ENCODE results near the gene RET.
A peak's percentile ranks its signal among the peaks of the same experiment; 100 is the strongest.
"Not testable (repeated sequence)": the region's sequence is repeated elsewhere in the genome, so short reads cannot be mapped to it uniquely, and the experiment has no call there.

RET gene

GRCh38 chr10:43135064-43135463 lies 58.2 kb downstream of the RET start:
- Histone ChIP-seq H3K27me3 (ENCODE audit: control insufficient read depth, insufficient read depth, low read length) (no peaks in the 10 kb centered on the region), H3K9ac (ENCODE audit: low read length) (no peak overlapping the region), H3K36me3 (ENCODE audit: control insufficient read depth, insufficient read depth, low read length) (no peaks in the 10 kb centered on the region), H3K27ac (ENCODE audit: low read depth, low read length) (no peak overlapping the region), H3K4me1 (ENCODE audit: control insufficient read depth, insufficient read depth, low read length) (no peaks in the 10 kb centered on the region), H3K4me3 (ENCODE audit: low read length) (no peak overlapping the region)

- no peaks in the 10 kb centered on the region for H3K4me1 ChIP-seq (ENCODE audit: control insufficient read depth, insufficient read depth, low read length)
- no peak overlapping the region for H3K4me3 ChIP-seq (ENCODE audit: low read length)
- H3K9ac ChIP-seq (ENCODE audit: low read length): no peak overlapping the region
- no peaks in the 10 kb centered on the region for H3K36me3 ChIP-seq (ENCODE audit: control insufficient read depth, insufficient read depth, low read length)
- no peak overlapping the region for H3K27ac ChIP-seq (ENCODE audit: low read depth, low read length)
- no peaks in the 10 kb centered on the region for H3K27me3 ChIP-seq (ENCODE audit: control insufficient read depth, insufficient read depth, low read length)
Observed at GRCh38 chr10:43135656-43136055, 58.8 kb downstream of the RET start.

- Histone ChIP-seq H3K36me3 (ENCODE audit: control insufficient read depth, insufficient read depth, low read length) (no peaks in the 10 kb centered on the region), H3K27me3 (ENCODE audit: control insufficient read depth, insufficient read depth, low read length) (no peaks in the 10 kb centered on the region), H3K4me3 (ENCODE audit: low read length) (no peak overlapping the region), H3K4me1 (ENCODE audit: control insufficient read depth, insufficient read depth, low read length) (no peaks in the 10 kb centered on the region), H3K27ac (ENCODE audit: low read depth, low read length) (no peak overlapping the region), H3K9ac (ENCODE audit: low read length) (no peak overlapping the region)
Observed at GRCh38 chr10:43136432-43136831, 59.6 kb downstream of the RET start.

- H3K4me1 ChIP-seq (ENCODE audit: control insufficient read depth, insufficient read depth, low read length): no peaks in the 10 kb centered on the region
- no peaks in the 10 kb centered on the region for H3K27me3 ChIP-seq (ENCODE audit: control insufficient read depth, insufficient read depth, low read length)
- peak overlapping the region; percentile 97 for H3K27ac ChIP-seq (ENCODE audit: low read depth, low read length)
- H3K36me3 ChIP-seq (ENCODE audit: control insufficient read depth, insufficient read depth, low read length): no peaks in the 10 kb centered on the region
- H3K9ac ChIP-seq (ENCODE audit: low read length): peak overlapping the region; percentile 58
- H3K4me3 ChIP-seq (ENCODE audit: low read length): peak overlapping the region; percentile 96
Observed at GRCh38 chr10:43136995-43137716, 60.3 kb downstream of the RET start.

GRCh38 chr10:43137717-43138020 lies 60.8 kb downstream of the RET start:
- H3K4me1 ChIP-seq (ENCODE audit: control insufficient read depth, insufficient read depth, low read length): no peaks in the 10 kb centered on the region

GRCh38 chr10:43138021-43138756 lies 61.3 kb downstream of the RET start, which contains the start of gene CSGALNACT2:
Gene CSGALNACT2 (plus strand): TSS chr10:43138445. CDS start chr10:43155150, 16,705 bp downstream.
- H3K27ac ChIP-seq (ENCODE audit: low read depth, low read length): peak within 1 kb of the TSS; percentile 97

More at GRCh38 chr10:43137717-43138020, 60.8 kb downstream of the RET start:
- no peaks in the 10 kb centered on the region for H3K36me3 ChIP-seq (ENCODE audit: control insufficient read depth, insufficient read depth, low read length)
- H3K27me3 ChIP-seq (ENCODE audit: control insufficient read depth, insufficient read depth, low read length): no peaks in the 10 kb centered on the region
- peak overlapping the region; percentile 97 for H3K27ac ChIP-seq (ENCODE audit: low read depth, low read length)
- peak overlapping the region; percentile 96 for H3K4me3 ChIP-seq (ENCODE audit: low read length)
- peak overlapping the region; percentile 96 for H3K9ac ChIP-seq (ENCODE audit: low read length)

GRCh38 chr10:43138757-43139241 lies 61.9 kb downstream of the RET start:
- Histone ChIP-seq H3K36me3 (ENCODE audit: control insufficient read depth, insufficient read depth, low read length) (no peaks in the 10 kb centered on the region), H3K4me1 (ENCODE audit: control insufficient read depth, insufficient read depth, low read length) (no peaks in the 10 kb centered on the region), H3K9ac (ENCODE audit: low read length) (peak overlapping the region; percentile 68), H3K4me3 (ENCODE audit: low read length) (peak overlapping the region; percentile 96), H3K27me3 (ENCODE audit: control insufficient read depth, insufficient read depth, low read length) (no peaks in the 10 kb centered on the region), H3K27ac (ENCODE audit: low read depth, low read length) (peak overlapping the region; percentile 97)

More at GRCh38 chr10:43138021-43138756, 61.3 kb downstream of the RET start, which contains the start of gene CSGALNACT2:
- no peaks in the 10 kb centered on the region for H3K27me3 ChIP-seq (ENCODE audit: control insufficient read depth, insufficient read depth, low read length)
- H3K9ac ChIP-seq (ENCODE audit: low read length): peak within 1 kb of the TSS; percentile 96
- peak within 1 kb of the TSS; percentile 96 for H3K4me3 ChIP-seq (ENCODE audit: low read length)
- H3K4me1 ChIP-seq (ENCODE audit: control insufficient read depth, insufficient read depth, low read length): no peaks in the 10 kb centered on the region
- H3K36me3 ChIP-seq (ENCODE audit: control insufficient read depth, insufficient read depth, low read length): no peaks in the 10 kb centered on the region

GRCh38 chr10:43141421-43141820 lies 64.6 kb downstream of the RET start:
- Histone ChIP-seq H3K4me1 (ENCODE audit: control insufficient read depth, insufficient read depth, low read length) (no peaks in the 10 kb centered on the region), H3K27ac (ENCODE audit: low read depth, low read length) (no peak overlapping the region), H3K9ac (ENCODE audit: low read length) (no peak overlapping the region), H3K36me3 (ENCODE audit: control insufficient read depth, insufficient read depth, low read length) (no peaks in the 10 kb centered on the region), H3K4me3 (ENCODE audit: low read length) (no peak overlapping the region), H3K27me3 (ENCODE audit: control insufficient read depth, insufficient read depth, low read length) (no peaks in the 10 kb centered on the region)

- Histone ChIP-seq H3K36me3 (ENCODE audit: control insufficient read depth, insufficient read depth, low read length) (no peaks in the 10 kb centered on the region), H3K9ac (ENCODE audit: low read length) (no peak overlapping the region), H3K27me3 (ENCODE audit: control insufficient read depth, insufficient read depth, low read length) (no peaks in the 10 kb centered on the region), H3K4me1 (ENCODE audit: control insufficient read depth, insufficient read depth, low read length) (no peaks in the 10 kb centered on the region), H3K4me3 (ENCODE audit: low read length) (no peak overlapping the region), H3K27ac (ENCODE audit: low read depth, low read length) (no peak overlapping the region)
Observed at GRCh38 chr10:43145311-43145710, 68.4 kb downstream of the RET start.

GRCh38 chr10:43145936-43146335 lies 69.1 kb downstream of the RET start:
- H3K9ac ChIP-seq (ENCODE audit: low read length); H3K36me3 ChIP-seq (ENCODE audit: control insufficient read depth, insufficient read depth, low read length); H3K27ac ChIP-seq (ENCODE audit: low read depth, low read length); H3K4me1 ChIP-seq (ENCODE audit: control insufficient read depth, insufficient read depth, low read length); H3K27me3 ChIP-seq (ENCODE audit: control insufficient read depth, insufficient read depth, low read length); H3K4me3 ChIP-seq (ENCODE audit: low read length): not testable (repeated sequence)

GRCh38 chr10:43151371-43151770 lies 74.5 kb downstream of the RET start:
- H3K4me1 ChIP-seq (ENCODE audit: control insufficient read depth, insufficient read depth, low read length): no peaks in the 10 kb centered on the region
- no peaks in the 10 kb centered on the region for H3K27me3 ChIP-seq (ENCODE audit: control insufficient read depth, insufficient read depth, low read length)
- no peak overlapping the region for H3K4me3 ChIP-seq (ENCODE audit: low read length)
- H3K36me3 ChIP-seq (ENCODE audit: control insufficient read depth, insufficient read depth, low read length): no peaks in the 10 kb centered on the region
- H3K9ac ChIP-seq (ENCODE audit: low read length): no peak overlapping the region
- no peak overlapping the region for H3K27ac ChIP-seq (ENCODE audit: low read depth, low read length)

GRCh38 chr10:43153901-43154300 lies 77.0 kb downstream of the RET start:
- no peak overlapping the region for H3K4me3 ChIP-seq (ENCODE audit: low read length)
- H3K27ac ChIP-seq (ENCODE audit: low read depth, low read length): no peak overlapping the region
- no peak overlapping the region for H3K9ac ChIP-seq (ENCODE audit: low read length)
- H3K27me3 ChIP-seq (ENCODE audit: control insufficient read depth, insufficient read depth, low read length): no peaks in the 10 kb centered on the region
- no peaks in the 10 kb centered on the region for H3K36me3 ChIP-seq (ENCODE audit: control insufficient read depth, insufficient read depth, low read length)
- no peaks in the 10 kb centered on the region for H3K4me1 ChIP-seq (ENCODE audit: control insufficient read depth, insufficient read depth, low read length)
